Activated T-cell treated with anti-CD3 and anti-CD28 coated beads, Interleukin-2, amount 50 U/mL, for 4 hours (primary cell): ENCODE data around the gene PMPCA. TPM values are rescaled to one million over a fixed set of nuclear protein-coding genes. Genes with fewer than 3 reads are reported as not detected.

Experiments
- ATAC-seq, 2 donors: fragments of 200-7000 bp; cut with Tn5 transposase; one replicate each; pipeline ENCODE4 v1.10.0; 2021
- DNase-seq: peaks from one replicate; pipeline ENCODE4 v3.0.0-alpha.2; 2020
- H3K27me3 Mint-ChIP-seq: one replicate; pipeline ENCODE4 v1.8.0; 2021; ENCODE audit warnings: low read depth, mixed read lengths
- H3K36me3 Mint-ChIP-seq: one replicate; pipeline ENCODE4 v1.8.0; 2022; ENCODE audit warnings: mixed read lengths; ENCODE audit not compliant: insufficient read depth
- H3K4me1 Mint-ChIP-seq: one replicate; pipeline ENCODE4 v1.8.0; 2021; ENCODE audit warnings: low read depth, mixed read lengths
- H3K4me3 Mint-ChIP-seq: one replicate; pipeline ENCODE4 v1.8.0; 2021; ENCODE audit warnings: mild to moderate bottlenecking, moderate library complexity, mixed read lengths
- H3K9me3 Mint-ChIP-seq: one replicate; pipeline ENCODE4 v1.8.0; 2021; ENCODE audit warnings: mixed read lengths
- total RNA-seq, 3 donors: library from RNA; stranded (reverse); gene quantifications; one replicate each; pipeline ENCODE4 v1.2.1, GENCODE V29; 2021

The PMPCA gene
- total RNA-seq, 3 donors from 2014 or later, result 85.8 to 95.5 (median 94.7) TPM

- Mint-ChIP-seq H3K36me3 (peaks cover 15% of the 10 kb centered on the region), H3K4me3 (peak overlapping the region; percentile 86), H3K27me3 (no peaks in the 10 kb centered on the region), H3K4me1 (peaks cover 26% of the 10 kb centered on the region), H3K9me3 (no peaks in the 10 kb centered on the region)
- peak; percentile 76 to 81 for ATAC-seq
- DNase-seq, result peak; percentile 48
Measured at GRCh38 chr9:136438548-136439480, 28.4 kb downstream of the PMPCA start.

GRCh38 chr9:136439481-136440408 lies 29.3 kb downstream of the PMPCA start, which contains the start of gene INPP5E:
INPP5E (minus strand) TSS chr9:136439845; CDS start chr9:136439419, 426 bp downstream.
- Mint-ChIP-seq H3K4me1 (peaks cover 26% of the 10 kb centered on the region), H3K9me3 (no peaks in the 10 kb centered on the region), H3K27me3 (no peaks in the 10 kb centered on the region), H3K4me3 (peak within 1 kb of the TSS; percentile 86), H3K36me3 (peaks cover 18% of the 10 kb centered on the region)
- DNase-seq, result peak; percentile 82
- ATAC-seq, result peak; percentile 83 to 85

GRCh38 chr9:136441191-136441680 lies 30.8 kb downstream of the PMPCA start:
- H3K4me1 Mint-ChIP-seq, result peaks cover 21% of the 10 kb centered on the region
- H3K9me3 Mint-ChIP-seq, result no peaks in the 10 kb centered on the region
- no peak for DNase-seq
- no peak for ATAC-seq
- peak overlapping the region; percentile 11 for H3K4me3 Mint-ChIP-seq
- no peaks in the 10 kb centered on the region for H3K27me3 Mint-ChIP-seq
- H3K36me3 Mint-ChIP-seq, result peaks cover 16% of the 10 kb centered on the region

GRCh38 chr9:136441681-136442245 lies 31.3 kb downstream of the PMPCA start:
- Mint-ChIP-seq H3K4me3 (no peak overlapping the region), H3K4me1 (peaks cover 17% of the 10 kb centered on the region)

GRCh38 chr9:136442265-136442664 lies 31.8 kb downstream of the PMPCA start:
- ATAC-seq, result no peak
- H3K4me1 Mint-ChIP-seq, result peaks cover 12% of the 10 kb centered on the region
- no peaks in the 10 kb centered on the region for H3K27me3 Mint-ChIP-seq
- no peaks in the 10 kb centered on the region for H3K9me3 Mint-ChIP-seq
- no peak for DNase-seq
- no peak overlapping the region for H3K4me3 Mint-ChIP-seq
- peaks cover 24% of the 10 kb centered on the region for H3K36me3 Mint-ChIP-seq

More at GRCh38 chr9:136441681-136442245, 31.3 kb downstream of the PMPCA start:
- no peak for ATAC-seq
- no peaks in the 10 kb centered on the region for H3K9me3 Mint-ChIP-seq
- DNase-seq, result no peak
- no peaks in the 10 kb centered on the region for H3K27me3 Mint-ChIP-seq
- H3K36me3 Mint-ChIP-seq, result peaks cover 20% of the 10 kb centered on the region

- peaks cover 32% of the 10 kb centered on the region for H3K36me3 Mint-ChIP-seq
- H3K27me3 Mint-ChIP-seq, result no peaks in the 10 kb centered on the region
- DNase-seq, result no peak
- H3K9me3 Mint-ChIP-seq, result no peaks in the 10 kb centered on the region
- H3K4me1 Mint-ChIP-seq, result peaks cover 4% of the 10 kb centered on the region
- H3K4me3 Mint-ChIP-seq, result no peak overlapping the region
- ATAC-seq, result no peak
Measured at GRCh38 chr9:136443087-136443486, 32.6 kb downstream of the PMPCA start.

GRCh38 chr9:136443687-136444086 lies 33.2 kb downstream of the PMPCA start:
- peaks cover 32% of the 10 kb centered on the region for H3K36me3 Mint-ChIP-seq
- ATAC-seq, result no peak
- H3K4me3 Mint-ChIP-seq, result no peak overlapping the region
- DNase-seq, result no peak
- no peaks in the 10 kb centered on the region for H3K4me1 Mint-ChIP-seq
- no peaks in the 10 kb centered on the region for H3K27me3 Mint-ChIP-seq
- no peaks in the 10 kb centered on the region for H3K9me3 Mint-ChIP-seq

GRCh38 chr9:136444102-136444501 lies 33.6 kb downstream of the PMPCA start:
- DNase-seq, result no peak
- no peaks in the 10 kb centered on the region for H3K4me1 Mint-ChIP-seq
- H3K4me3 Mint-ChIP-seq, result no peak overlapping the region
- no peaks in the 10 kb centered on the region for H3K27me3 Mint-ChIP-seq
- H3K36me3 Mint-ChIP-seq, result peaks cover 32% of the 10 kb centered on the region
- H3K9me3 Mint-ChIP-seq, result no peaks in the 10 kb centered on the region
- ATAC-seq, result no peak

GRCh38 chr9:136445799-136446198 lies 35.3 kb downstream of the PMPCA start:
- ATAC-seq (no peak), DNase-seq (no peak)
- Mint-ChIP-seq H3K9me3 (no peaks in the 10 kb centered on the region), H3K36me3 (peaks cover 37% of the 10 kb centered on the region), H3K4me1 (no peaks in the 10 kb centered on the region), H3K4me3 (no peak overlapping the region), H3K27me3 (no peaks in the 10 kb centered on the region)

- peaks cover 33% of the 10 kb centered on the region for H3K36me3 Mint-ChIP-seq
Measured at GRCh38 chr9:136447173-136447778, 36.8 kb downstream of the PMPCA start.

GRCh38 chr9:136448655-136449054 lies 38.2 kb downstream of the PMPCA start:
- H3K27me3 Mint-ChIP-seq, result no peaks in the 10 kb centered on the region
- no peaks in the 10 kb centered on the region for H3K9me3 Mint-ChIP-seq
- ATAC-seq, result no peak
- H3K4me3 Mint-ChIP-seq, result no peak overlapping the region
- peaks cover 32% of the 10 kb centered on the region for H3K36me3 Mint-ChIP-seq
- DNase-seq, result no peak
- no peaks in the 10 kb centered on the region for H3K4me1 Mint-ChIP-seq

More at GRCh38 chr9:136447173-136447778, 36.8 kb downstream of the PMPCA start:
- DNase-seq, result no peak
- no peak for ATAC-seq
- Mint-ChIP-seq H3K4me3 (no peak overlapping the region), H3K9me3 (no peaks in the 10 kb centered on the region), H3K27me3 (no peaks in the 10 kb centered on the region), H3K4me1 (no peaks in the 10 kb centered on the region)

GRCh38 chr9:136451221-136451877 lies 40.9 kb downstream of the PMPCA start:
- Mint-ChIP-seq H3K36me3 (peaks cover 43% of the 10 kb centered on the region), H3K9me3 (no peaks in the 10 kb centered on the region), H3K4me1 (no peaks in the 10 kb centered on the region), H3K4me3 (no peak overlapping the region), H3K27me3 (no peaks in the 10 kb centered on the region)
- no peak for DNase-seq
- no peak for ATAC-seq

- Mint-ChIP-seq H3K4me3 (no peak overlapping the region), H3K36me3 (peaks cover 33% of the 10 kb centered on the region), H3K9me3 (no peaks in the 10 kb centered on the region), H3K4me1 (no peaks in the 10 kb centered on the region), H3K27me3 (no peaks in the 10 kb centered on the region)
- no peak for DNase-seq
- no peak for ATAC-seq
Measured at GRCh38 chr9:136453326-136453725, 42.9 kb downstream of the PMPCA start.
